NCI-H524 treated with DMSO at 0.1 percent for 48 hours (cell line): ENCODE data around the gene E4F1.

ENCODE experiments used
- DNase-seq: peaks from one replicate; lab custom pipeline; 2025; lab: John Stamatoyannopoulos, UW

The E4F1 gene

GRCh38 chr16:2275476-2276367, 52.3 kb downstream of the E4F1 start:
- DNase-seq, result no peak

- DNase-seq, result no peak
Measured at GRCh38 chr16:2276368-2277195, 53.2 kb downstream of the E4F1 start.

GRCh38 chr16:2277466-2278271, 54.3 kb downstream of the E4F1 start:
- no peak for DNase-seq

GRCh38 chr16:2278272-2278608, 54.8 kb downstream of the E4F1 start:
- no peak for DNase-seq

GRCh38 chr16:2278956-2279800, 55.8 kb downstream of the E4F1 start:
- peak; percentile 86 for DNase-seq

GRCh38 chr16:2280461-2280860, 57.1 kb downstream of the E4F1 start:
- no peak for DNase-seq

GRCh38 chr16:2280981-2281542, 57.7 kb downstream of the E4F1 start:
- DNase-seq, result no peak

GRCh38 chr16:2282262-2282661, 58.9 kb downstream of the E4F1 start:
- DNase-seq, result no peak

- peak; percentile 65 for DNase-seq
Measured at GRCh38 chr16:2282866-2283555, 59.6 kb downstream of the E4F1 start.

- DNase-seq, result no peak
Measured at GRCh38 chr16:2284001-2284770, 60.8 kb downstream of the E4F1 start.

- DNase-seq, result no peak
Measured at GRCh38 chr16:2284797-2285576, 61.6 kb downstream of the E4F1 start.
